ENCODE measurements around the gene KIN.
"Not testable (repeated sequence)": the region's sequence is repeated elsewhere in the genome, so short reads cannot be mapped to it uniquely, and the experiment has no call there.

KIN gene

DNA sequence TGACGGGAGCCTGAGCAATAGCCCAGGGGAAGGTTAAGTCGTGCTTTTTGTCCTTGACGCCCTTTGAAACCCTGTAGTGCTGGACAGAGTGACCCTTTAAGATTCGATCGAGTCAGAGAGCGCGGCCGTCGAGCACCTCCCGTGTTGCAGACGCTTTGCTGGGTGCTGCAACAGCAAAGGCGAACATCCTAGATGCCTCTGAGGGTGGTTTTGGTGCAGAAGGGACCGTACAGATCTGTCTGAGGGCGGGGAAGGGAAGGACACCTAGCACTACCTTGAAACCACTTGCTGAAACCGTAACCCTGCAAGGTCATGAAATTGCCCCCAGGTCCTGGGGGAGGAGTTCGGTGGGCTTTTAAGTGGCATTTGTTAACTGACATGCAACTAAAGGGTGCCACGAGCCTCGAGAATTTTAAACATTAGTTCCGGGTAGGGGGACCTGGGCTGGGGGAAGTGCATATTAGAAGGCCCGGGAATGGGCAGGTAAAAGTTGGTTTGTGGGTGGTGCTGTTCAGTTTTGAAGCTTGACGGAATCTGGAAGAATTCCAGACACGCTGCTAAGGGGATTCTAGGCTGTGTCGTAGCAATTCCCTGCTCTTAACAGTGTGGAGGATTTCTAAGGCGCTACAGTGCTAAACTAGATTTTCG lies 970 bp upstream of the KIN start:
- no peak for DNase-seq (ENCODE audit: low read depth in 1 of 2, low spot score in 1 of 2)

DNA sequence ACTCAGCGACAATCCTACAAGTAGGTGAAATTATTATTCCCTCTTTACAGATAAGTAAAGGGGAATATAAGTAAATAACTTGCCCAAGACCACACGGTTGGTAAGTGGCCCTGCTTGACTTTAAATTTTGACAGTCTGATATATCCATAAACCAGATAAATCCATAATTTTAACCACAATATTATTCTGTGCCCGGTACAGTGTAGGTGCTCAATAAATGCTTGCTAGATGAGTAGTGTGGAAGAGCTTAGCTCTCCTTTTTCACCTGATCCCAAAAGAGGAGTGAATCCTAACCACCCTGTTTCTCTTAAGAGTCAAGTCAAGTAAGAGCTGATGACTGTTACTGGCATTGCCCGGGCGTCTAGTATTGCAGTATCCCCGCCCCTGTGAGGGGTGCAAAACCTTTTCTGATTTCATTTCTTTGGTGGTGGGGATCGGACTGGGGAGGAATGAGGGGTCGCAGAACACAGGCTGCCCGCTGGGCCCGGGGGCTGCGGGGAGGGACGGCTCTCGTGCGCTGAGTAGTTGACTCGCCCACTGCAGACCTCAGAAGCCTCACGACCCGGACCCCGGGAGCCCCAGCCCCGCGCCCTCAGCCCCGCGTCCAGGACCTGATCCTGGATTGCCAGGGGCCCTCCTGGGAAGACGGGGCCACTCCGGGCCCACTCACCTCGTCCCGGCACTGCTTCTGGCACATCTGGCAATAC lies 490 bp downstream of the KIN start:
- peak in 1 of 2 experiments; percentile 0 for DNase-seq (ENCODE audit: low read depth in 1 of 2, low spot score in 1 of 2)
- peak overlapping the region; percentile 92 for H3K27ac ChIP-seq (replicated peaks)
- peak overlapping the region; percentile 91 for H3K4me3 ChIP-seq (replicated peaks; ENCODE audit: insufficient read depth, low read length)
- TF ChIP-seq GABPA (IDR thresholded peaks at IDR 0.05; ENCODE audit: low read depth) (no peak), POLR2AphosphoS5 (IDR thresholded peaks at IDR 0.05; ENCODE audit: low read depth) (no peak), SPI1 (IDR thresholded peaks at IDR 0.05; ENCODE audit: borderline replicate concordance, low read depth) (no peak)
- TF ChIP-seq, protein P1, sequence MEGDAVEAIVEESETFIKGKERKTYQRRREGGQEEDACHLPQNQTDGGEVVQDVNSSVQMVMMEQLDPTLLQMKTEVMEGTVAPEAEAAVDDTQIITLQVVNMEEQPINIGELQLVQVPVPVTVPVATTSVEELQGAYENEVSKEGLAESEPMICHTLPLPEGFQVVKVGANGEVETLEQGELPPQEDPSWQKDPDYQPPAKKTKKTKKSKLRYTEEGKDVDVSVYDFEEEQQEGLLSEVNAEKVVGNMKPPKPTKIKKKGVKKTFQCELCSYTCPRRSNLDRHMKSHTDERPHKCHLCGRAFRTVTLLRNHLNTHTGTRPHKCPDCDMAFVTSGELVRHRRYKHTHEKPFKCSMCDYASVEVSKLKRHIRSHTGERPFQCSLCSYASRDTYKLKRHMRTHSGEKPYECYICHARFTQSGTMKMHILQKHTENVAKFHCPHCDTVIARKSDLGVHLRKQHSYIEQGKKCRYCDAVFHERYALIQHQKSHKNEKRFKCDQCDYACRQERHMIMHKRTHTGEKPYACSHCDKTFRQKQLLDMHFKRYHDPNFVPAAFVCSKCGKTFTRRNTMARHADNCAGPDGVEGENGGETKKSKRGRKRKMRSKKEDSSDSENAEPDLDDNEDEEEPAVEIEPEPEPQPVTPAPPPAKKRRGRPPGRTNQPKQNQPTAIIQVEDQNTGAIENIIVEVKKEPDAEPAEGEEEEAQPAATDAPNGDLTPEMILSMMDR (IDR thresholded peaks at IDR 0.05; ENCODE audit: insufficient read depth, low read length), result no peak
- TF ChIP-seq, protein P2, sequence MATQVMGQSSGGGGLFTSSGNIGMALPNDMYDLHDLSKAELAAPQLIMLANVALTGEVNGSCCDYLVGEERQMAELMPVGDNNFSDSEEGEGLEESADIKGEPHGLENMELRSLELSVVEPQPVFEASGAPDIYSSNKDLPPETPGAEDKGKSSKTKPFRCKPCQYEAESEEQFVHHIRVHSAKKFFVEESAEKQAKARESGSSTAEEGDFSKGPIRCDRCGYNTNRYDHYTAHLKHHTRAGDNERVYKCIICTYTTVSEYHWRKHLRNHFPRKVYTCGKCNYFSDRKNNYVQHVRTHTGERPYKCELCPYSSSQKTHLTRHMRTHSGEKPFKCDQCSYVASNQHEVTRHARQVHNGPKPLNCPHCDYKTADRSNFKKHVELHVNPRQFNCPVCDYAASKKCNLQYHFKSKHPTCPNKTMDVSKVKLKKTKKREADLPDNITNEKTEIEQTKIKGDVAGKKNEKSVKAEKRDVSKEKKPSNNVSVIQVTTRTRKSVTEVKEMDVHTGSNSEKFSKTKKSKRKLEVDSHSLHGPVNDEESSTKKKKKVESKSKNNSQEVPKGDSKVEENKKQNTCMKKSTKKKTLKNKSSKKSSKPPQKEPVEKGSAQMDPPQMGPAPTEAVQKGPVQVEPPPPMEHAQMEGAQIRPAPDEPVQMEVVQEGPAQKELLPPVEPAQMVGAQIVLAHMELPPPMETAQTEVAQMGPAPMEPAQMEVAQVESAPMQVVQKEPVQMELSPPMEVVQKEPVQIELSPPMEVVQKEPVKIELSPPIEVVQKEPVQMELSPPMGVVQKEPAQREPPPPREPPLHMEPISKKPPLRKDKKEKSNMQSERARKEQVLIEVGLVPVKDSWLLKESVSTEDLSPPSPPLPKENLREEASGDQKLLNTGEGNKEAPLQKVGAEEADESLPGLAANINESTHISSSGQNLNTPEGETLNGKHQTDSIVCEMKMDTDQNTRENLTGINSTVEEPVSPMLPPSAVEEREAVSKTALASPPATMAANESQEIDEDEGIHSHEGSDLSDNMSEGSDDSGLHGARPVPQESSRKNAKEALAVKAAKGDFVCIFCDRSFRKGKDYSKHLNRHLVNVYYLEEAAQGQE (IDR thresholded peaks at IDR 0.05; ENCODE audit: insufficient replicate concordance, low read depth), result no peak
- no peaks in the 10 kb centered on the region for H3K27me3 ChIP-seq (ENCODE audit: insufficient read depth, poor library complexity, severe bottlenecking)

More for the DNA sequence above, 970 bp upstream of the KIN start:
- Histone ChIP-seq H3K27ac (replicated peaks) (peak overlapping the region; percentile 92), H3K27me3 (ENCODE audit: insufficient read depth, poor library complexity, severe bottlenecking) (no peaks in the 10 kb centered on the region), H3K4me3 (replicated peaks; ENCODE audit: insufficient read depth, low read length) (peak overlapping the region; percentile 91)
- TF ChIP-seq POLR2AphosphoS5 (IDR thresholded peaks at IDR 0.05; ENCODE audit: low read depth), result no peak
- TF ChIP-seq, protein P1 (IDR thresholded peaks at IDR 0.05; ENCODE audit: insufficient read depth, low read length), result no peak
- no peak for TF ChIP-seq GABPA (IDR thresholded peaks at IDR 0.05; ENCODE audit: low read depth)
- TF ChIP-seq SPI1 (IDR thresholded peaks at IDR 0.05; ENCODE audit: borderline replicate concordance, low read depth), result no peak
- TF ChIP-seq, protein P2 (IDR thresholded peaks at IDR 0.05; ENCODE audit: insufficient replicate concordance, low read depth), result no peak

DNA sequence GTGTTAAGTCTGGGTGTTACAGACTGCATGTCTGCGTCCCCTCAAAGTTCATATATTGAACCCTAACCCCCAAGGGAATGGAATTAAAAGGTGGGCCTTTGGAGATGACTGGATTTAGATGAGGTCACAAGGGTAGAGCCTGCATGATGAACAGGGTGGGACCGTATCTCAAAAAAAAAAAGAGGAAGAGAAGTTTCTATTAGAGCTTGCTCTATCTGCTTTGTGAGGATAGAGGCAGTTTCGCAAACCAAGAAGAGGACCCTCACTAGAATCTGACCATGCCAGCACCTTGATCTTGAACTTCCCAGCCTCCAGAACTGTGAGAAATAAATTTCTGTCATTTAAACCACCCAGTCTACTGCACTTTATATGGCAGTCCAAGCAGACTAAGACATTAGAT lies 1.4 kb downstream of the KIN start:
- Histone ChIP-seq H3K27me3 (ENCODE audit: insufficient read depth, poor library complexity, severe bottlenecking) (no peaks in the 10 kb centered on the region), H3K4me3 (replicated peaks; ENCODE audit: insufficient read depth, low read length) (no peak overlapping the region), H3K27ac (replicated peaks) (no peak overlapping the region)
- DNase-seq (ENCODE audit: low read depth in 1 of 2, low spot score in 1 of 2), result no peak
- TF ChIP-seq SPI1 (IDR thresholded peaks at IDR 0.05; ENCODE audit: borderline replicate concordance, low read depth) (peak; percentile 50; the same call in 1 of the 2 replicates), GABPA (IDR thresholded peaks at IDR 0.05; ENCODE audit: low read depth) (no peak)

DNA sequence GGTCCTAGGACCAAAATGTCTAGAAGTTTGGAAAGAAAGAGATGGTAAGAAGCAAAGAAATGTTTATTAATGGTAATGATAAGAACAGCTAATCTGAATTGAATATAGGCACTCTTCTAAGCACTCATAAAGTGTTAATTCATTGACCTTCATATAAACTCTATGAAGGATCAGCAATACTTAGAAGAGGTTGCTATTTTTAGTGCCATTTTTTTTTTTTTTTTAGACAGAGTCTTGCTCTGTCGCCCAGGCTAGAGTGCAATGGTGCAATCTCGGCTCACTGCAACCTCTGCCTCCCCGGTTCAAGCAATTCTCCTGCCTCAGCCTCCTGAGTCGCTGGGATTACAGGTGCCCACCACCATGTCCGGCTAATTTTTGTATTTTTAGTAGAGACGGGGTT lies 5.6 kb downstream of the KIN start:
- not testable (repeated sequence) for DNase-seq (ENCODE audit: low read depth in 1 of 2, low spot score in 1 of 2); H3K27ac ChIP-seq (replicated peaks); H3K27me3 ChIP-seq (ENCODE audit: insufficient read depth, poor library complexity, severe bottlenecking); H3K4me3 ChIP-seq (replicated peaks; ENCODE audit: insufficient read depth, low read length)
